8988T (cell line): ENCODE results near the gene CYYR1.

ENCODE experiments used
- DNase-seq: peaks from one replicate; pipeline ENCODE4 v3.0.0; 2011

Gene CYYR1

DNA sequence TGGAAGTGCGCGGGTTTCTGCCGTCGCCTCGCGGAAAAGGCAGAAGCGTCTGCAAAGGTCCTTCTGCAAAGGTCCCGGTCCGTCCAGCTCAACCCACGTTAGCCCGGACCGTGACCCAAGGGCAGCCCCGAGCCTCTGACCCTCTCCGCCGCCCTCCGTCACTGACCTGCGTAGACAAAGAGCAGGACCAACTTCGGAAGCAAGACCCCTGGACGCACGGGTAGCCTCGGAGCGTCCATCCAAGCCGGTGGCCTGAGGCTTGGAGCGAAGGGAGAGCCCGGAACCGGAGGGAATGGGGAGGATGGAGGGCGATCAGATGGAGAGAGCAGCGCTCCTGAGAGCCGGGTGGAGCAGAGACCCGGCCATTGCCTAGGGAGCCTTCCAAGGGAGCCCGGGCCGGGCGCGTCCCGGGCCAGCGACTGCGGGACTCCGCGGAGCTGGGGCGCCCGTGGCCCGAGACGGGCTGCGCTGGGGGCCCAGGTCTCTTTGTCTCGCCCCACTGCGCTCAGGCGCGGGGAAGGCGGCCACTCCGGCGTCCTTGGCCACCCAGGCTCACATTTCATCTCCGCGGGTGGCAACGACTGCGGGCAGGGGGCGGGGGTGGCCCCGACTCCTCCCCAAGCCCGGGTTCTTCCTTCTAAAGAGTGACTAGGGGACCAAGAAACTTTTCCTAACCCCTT lies at the start of gene CYYR1:
TSS of gene CYYR1 (minus strand) at position 585 of the 680 bp plus-strand sequence. CDS start at position 239, 346 bp downstream.
- DNase-seq = no peak

DNA sequence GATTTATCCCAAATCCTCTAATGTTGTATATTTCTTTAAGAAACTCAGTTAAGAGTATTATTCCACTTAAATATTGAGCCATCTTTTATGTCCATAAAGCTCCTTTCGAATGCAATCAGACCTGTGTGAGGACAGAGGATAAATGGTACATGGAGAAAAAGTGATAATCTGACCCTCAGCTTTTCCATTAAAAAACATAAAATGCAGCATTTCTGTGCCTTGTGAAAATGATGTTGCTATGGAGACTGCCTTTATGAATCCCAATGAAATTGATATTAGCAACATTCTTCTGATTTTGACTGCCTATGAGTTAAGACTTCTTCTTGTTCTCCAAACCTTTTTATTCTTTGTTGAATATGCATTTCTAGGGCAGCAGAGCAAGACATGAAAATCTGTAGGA lies 44.1 kb upstream of the CYYR1 start:
- no peak for DNase-seq

DNA sequence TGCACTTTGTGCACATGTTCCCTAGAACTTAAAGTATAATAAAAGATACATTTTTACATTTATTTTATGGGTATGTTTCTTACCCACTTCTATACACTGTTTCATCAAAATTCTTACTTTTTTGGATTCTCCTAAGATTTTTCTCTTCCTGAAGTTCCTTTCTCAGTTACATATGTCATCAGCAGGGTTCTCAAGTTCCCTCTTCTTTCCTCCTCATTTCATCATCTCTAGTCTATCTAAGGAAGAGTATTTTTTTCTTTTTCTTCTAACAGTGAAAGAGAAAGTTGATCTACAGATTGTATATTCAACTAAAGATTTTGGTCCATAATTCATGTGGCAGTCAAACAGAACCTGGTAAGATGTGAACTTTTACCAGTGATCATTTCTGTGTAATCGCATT lies 41.2 kb upstream of the CYYR1 start:
- DNase-seq = no peak

DNA sequence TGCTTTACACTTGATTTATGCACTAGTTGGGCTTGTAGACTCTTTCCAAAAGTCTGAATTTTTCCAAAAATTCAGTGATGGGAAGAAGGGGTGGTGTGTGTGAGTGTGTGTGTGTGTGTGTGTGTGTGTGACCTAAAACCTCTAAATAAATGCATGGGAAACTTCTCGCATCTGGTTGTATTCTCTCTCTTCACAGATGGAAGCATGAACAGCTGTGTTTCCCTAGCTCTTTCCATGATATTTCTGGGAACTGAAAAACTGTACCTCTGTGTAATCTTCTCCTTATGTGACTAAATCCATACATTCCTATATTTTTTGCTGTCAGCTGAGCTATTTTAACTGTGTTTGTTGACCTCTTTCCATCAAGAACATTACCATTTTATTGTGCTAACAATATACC lies 26.2 kb upstream of the CYYR1 start:
- no peak for DNase-seq

DNA sequence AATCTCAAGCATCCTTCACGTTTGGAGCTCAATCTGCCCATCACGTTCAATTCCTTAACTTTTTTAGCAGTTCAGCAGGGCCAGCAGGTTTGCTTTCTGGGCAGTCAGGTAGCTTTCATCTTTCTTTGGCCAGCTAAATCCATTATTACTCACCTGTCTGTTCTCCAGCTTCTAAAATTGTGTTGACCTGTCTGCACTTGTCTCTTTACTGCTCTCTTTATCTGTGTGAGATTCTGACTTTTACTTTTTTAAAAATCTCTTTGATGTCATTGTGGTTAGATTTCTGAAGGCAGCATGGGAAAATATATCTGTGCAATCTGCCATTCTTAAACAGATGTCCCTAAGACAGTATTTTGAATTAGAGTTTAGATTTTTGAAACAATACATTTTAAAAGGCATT lies 24.9 kb upstream of the CYYR1 start:
- DNase-seq = no peak

DNA sequence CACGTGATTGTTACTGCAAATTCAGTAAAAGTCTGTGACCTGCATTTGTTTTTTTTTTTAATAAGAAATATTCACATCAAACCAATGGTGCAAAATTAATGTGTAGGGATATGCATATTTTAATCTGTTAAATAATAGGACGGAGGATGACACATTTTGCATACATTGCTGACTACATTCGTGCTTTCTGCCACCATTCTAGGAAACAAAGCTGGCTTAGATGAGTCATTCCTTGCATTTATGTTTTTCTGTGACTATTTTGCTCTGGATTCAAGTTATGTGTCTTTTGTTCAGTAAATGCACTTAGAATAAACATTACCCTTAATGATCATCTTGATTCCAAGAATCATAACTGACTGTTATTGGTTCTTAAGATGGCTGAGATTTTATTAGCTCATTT lies 23.9 kb upstream of the CYYR1 start:
- no peak for DNase-seq

DNA sequence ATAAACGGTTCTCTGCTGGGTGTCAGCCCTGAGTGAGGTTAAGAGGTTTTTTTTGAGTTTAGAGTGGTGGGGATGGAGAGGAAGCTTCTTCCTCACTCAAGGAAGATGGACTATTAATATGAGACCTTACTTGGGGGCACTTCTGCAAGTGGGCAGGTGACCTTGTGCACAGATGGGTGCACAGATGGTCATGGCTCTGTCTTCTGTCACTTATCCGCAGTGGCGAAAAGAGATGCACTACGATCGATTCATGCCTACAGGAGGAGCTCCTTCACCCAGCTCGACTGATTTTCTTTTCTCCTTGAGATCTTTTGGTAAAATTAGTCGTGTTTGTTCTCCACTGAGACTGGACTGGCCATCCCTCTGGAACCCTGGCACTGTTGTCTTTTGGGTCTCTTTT lies 22.9 kb upstream of the CYYR1 start:
- no peak for DNase-seq

DNA sequence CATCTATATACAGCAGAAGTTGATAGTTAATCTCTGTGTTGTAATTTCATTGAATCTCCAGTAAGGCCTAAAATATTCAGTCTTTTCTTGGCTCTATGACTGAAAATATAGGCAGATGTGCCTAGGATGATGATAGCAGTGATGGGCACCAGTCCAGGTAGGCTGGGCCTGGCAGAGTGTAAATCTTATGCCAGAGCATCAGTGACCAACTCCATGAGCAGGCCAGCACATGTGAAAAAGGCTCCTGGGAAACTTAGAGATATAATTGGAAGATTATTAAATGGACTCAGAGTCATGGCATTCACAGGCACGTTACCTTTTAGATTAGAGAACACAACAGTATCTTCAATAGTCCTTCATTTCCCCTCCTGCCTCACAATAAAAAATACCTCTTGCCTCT lies 20.7 kb upstream of the CYYR1 start:
- DNase-seq = no peak

DNA sequence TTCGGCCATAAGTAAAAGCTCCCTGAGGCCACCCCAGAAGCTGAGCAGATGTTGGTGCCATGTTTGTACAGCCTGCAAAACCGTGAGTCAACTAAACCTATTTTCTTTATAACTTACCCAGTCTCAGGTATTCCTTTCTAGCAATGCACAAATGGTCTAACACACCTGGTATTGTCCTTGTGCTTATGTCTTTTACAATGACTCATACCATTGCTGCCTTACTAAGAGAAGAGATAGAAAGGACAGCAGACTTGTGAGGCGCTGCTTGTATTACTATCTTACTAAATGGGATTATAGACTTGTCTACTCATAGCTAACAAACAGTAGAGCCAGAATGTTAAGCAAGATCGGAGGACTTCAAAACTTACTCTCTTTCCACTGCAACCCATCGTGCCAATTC lies 18.5 kb upstream of the CYYR1 start:
- DNase-seq = no peak

DNA sequence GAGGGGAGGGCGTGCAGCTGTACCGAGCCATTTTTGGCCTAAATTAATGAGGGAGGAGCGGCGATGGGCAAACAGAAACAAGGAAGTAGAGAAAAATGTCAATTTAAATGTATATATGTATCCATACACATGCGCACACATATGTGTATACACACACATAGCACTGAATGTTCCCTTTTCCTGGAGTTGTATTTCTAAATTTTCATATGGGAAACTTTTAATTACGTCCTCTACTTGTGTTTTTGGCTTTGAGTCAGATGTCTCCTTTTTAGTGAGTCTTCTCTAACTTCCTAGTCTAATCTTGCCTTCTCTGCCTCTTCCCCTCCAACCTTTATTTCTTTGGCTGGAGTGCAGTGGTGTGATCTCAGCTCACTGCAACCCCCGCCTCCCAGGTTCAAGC lies 15.4 kb upstream of the CYYR1 start:
- DNase-seq = no peak

DNA sequence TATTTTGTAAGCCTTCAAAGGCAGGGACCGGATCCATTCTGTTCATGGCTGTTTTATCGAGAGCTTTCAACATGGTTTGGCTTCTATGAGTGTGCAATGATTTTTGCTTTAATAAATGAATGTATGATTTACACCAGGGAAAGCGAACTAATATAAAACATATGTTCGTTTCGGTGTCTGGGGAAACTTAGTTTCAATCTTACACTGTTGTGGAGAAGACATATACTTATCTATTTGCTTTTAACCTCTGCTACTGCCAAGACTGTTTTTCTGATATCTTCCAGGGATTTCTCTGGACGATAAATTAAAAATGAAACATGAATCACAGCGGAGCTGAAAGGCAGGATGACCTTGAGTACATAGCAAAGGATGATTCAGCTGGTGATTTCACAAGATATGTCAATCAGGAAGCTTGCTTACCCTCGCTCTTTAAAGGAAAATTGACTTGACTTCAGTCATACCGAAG lies 14.7 kb upstream of the CYYR1 start:
- DNase-seq = peak; percentile 14

DNA sequence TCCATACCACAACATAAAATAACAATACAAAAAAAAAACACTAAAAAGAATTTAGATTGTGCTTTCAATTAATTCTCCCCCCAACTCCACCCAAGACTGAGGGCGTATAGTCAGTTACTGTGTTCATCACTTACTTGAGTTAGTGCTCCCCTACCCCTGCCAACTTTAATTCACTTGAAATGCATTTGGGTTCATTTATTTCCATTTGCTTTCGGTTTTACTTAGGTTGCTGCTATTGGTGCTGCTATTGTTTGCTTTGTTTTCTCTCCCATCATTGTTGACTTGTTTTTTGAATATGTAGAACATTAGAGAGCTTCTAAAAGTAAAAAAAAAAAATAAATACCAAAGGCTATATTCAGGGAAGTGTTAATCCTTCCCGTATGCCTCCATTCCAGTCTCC lies 10.7 kb upstream of the CYYR1 start:
- DNase-seq = no peak

DNA sequence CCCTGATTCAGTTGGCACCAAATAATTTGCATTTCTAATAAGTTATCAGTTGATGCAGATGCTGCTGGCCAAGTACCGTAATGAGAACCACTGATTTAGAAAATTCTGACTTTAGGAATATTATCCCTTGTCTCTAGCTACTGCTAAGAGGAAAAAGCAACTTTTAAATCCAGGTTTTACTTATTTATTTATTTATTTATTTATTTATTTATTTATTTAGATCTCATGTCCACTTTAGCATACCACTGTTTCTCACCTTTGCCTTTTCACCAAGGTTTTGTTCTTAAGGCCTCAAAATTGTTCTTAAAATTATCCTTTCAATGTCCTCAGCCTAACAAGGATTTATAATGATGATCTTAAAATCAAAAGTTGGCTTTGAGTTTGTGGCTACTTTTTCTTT lies 8.7 kb upstream of the CYYR1 start:
- DNase-seq = no peak

DNA sequence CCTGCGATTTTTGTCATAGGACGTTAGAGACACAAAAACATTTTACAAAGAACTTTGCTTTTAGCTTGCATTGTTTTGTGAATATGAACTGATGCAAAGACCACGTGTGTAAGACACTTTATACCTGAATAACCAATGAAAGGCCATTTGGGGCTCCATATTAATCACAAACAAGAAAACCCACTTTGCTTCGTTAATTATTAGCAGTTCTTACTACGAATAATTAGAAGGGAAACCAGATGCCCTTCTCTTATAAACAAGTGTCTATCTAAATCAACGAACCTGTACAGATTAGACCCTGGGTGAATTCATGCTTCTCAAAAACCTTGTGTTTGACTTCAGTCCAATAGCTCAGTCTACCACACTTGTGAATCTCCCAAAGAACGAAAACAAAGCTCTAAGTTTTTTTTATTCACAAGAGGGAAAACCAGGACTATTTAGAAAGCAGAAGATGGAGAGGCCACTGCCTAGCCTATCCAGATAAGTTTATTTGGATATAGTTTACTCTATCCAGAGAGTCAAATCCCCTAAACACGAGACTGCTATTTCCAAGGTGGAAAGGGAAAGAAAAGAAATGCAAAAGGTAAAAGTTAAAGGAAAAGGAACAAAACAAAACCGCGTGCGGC lies 897 bp downstream of the CYYR1 start:
- no peak for DNase-seq

DNA sequence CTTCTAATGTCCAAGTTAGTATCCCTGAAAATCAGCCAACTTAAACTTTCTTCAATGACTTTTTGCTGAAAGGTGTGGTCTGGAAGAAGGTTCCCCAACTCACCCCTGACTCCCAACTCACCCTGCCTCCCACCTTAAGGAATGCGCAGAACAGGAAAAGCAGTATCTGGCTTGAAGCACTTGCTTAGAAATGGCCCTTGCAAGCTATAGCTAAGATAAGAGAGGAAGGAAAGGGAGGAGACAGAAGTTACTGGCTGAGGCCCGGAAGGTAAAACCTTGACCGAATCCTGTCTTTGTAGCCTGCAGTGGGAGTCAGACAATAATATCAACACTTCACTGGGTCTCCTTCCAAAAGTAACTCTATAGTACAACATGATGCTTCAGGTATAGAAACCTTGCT lies 2.9 kb downstream of the CYYR1 start:
- no peak for DNase-seq

DNA sequence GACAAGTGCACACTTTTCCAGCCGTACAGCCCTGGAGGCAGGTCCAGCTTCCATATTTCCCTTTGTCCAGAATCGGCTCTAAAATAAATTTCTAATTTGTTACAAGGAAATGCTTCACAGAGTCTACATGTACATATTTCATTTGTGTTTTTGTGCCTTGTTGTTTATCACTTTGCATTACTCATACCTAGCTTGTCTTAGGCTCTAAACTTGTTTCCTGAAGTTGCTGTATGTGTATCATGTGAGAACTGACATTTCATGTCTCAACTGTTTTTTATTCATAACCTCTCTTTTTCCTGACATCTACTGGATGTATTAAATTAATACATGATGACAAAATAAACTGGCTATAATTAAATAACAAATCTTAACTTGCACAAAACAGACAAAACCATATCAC lies 7.5 kb downstream of the CYYR1 start:
- DNase-seq = no peak

DNA sequence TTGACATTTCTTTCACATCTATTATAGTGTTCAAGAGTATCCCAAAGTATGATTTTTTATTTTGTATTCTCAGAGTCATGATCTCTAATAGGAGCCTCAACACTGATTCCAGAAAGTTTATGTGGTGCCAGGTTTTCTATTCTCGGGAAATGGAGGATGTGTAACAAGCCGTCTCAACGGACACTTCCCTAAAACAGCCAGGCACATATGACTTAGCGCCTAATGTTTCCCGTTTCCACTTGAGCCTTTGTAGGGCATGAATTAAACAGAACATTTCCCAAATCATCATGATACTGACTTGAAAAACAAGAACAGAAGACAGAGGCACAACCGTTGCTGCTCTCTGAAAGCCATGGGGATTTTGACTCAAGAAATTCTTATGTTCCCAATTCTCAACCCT lies 8.0 kb downstream of the CYYR1 start:
- no peak for DNase-seq

DNA sequence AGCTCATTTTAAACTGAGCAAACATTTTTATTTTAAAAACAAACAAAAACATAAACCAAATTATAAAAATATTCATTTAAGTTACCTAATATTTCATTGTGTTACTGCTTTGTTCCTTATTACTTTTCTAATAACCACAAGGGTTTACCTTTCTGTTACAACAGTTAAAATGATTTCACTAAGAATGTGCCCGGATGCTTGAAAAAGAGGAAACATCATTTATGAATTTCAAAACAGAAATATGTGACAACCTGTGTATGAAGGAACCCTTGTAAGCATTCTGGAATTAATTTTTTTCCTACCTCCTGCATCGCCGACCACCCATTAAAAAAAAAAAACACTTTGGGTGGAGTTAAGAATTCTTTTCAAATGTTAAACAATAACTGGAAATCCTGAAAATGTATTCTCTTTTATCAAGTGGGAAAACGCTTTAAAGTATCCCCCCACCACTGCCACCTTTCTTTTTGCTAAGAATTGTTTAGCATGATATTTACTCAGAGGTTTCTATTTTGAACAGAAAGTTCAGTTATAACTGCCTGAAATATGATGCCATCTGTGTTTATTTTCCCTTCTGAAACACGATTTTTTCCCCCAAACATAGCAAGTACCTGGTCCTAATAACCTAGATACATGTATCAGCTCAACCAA lies 9.1 kb downstream of the CYYR1 start:
- DNase-seq = no peak

DNA sequence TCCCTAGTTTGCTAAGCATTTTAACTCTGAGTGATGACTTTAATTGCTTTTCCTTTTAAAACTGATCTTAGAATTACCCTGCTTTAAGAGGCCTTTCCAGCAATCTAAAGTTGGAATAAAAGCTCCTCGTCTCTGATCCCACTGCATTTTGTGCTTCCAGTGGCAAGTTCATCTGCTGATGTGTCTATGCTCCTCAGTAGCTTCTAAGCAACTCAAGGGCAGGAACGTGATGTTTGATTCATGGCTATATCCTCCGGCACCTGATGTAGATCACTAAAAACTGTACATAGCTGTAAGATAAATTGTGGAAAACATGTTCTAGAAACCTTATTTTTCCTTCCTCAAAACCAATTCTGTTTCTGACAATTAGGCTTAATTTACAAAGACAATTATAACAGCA lies 12.5 kb downstream of the CYYR1 start:
- no peak for DNase-seq

DNA sequence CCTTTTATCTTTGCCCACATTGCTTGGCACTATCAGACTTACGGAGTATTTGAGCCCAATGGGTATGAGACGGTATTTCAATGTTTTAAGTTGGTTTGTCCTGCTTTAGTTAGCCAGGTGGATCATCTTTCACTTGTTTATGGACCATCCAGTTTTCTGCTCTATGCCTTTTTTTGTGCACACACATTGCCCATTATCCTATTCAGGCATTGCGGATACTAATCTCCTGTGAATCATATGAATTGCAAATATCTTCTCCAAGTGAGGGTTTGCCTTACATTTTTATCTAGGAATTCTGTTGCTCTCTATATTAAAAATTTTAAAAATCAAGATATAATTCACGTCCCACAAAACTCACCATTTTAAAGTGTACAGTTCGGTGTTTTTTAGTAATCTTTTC lies 14.0 kb downstream of the CYYR1 start:
- no peak for DNase-seq

DNA sequence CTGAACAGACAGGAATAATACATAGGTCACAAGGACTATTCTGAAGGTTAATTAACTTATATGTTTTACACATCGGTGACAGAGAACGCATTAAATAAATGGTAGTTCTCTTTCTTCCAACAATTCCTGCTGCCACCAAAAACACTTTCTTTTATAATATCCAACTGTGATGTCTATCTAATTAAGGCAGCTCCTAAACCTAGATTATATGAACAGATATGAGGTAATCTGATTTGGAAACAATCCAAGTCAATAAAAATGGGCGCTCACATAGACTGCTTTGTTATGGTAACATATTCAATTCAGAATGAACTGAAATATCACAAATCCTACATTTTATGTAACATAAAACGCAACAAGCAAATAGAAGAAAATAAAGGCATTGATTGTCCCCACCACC lies 16.0 kb downstream of the CYYR1 start:
- DNase-seq = no peak

DNA sequence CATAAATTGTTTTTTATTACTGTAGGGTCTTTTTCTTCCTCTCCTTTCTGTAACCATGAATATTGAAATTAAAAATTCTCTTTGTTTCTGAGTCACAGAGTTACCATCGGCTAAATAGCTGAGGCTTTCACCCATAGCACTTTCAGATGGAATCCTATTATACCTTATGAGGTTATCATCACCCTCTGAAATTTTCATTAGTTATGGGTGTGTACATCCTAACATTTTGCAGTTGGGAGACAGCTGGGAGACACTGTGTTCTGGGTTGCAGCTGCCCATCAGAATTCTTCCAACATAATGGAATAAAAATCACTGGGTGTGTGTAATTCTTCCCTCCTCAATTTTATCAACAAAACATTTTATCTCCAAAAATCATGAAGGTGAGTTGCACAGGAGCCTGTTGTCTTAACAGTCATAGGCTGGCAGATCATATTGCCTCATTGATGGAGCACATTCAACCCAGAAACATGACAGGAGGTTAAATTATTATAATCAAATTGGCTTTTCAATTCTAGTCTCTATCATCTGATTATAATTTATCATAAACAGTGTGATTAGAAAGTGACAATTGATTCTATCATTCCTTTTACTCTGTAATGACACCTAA lies 17.4 kb downstream of the CYYR1 start:
- DNase-seq = no peak

DNA sequence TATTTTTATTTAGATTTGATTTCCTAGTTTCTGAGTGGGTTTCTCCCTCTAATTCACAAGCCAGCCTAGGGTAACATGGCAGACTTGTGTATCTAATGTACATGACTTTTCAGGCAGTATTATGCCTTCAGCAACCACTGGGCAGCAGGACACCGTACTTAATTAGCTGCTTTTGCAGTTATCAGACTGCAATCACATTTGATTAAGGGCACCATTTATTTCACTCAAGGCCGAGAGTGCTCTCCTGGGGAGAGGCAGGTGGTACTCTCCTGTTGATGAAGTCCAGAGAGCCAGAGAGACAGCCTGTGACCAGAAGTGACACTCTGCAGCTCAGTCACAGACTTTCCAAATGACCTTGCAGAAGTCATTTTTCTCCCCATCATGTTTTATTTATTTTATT lies 18.7 kb downstream of the CYYR1 start:
- no peak for DNase-seq

DNA sequence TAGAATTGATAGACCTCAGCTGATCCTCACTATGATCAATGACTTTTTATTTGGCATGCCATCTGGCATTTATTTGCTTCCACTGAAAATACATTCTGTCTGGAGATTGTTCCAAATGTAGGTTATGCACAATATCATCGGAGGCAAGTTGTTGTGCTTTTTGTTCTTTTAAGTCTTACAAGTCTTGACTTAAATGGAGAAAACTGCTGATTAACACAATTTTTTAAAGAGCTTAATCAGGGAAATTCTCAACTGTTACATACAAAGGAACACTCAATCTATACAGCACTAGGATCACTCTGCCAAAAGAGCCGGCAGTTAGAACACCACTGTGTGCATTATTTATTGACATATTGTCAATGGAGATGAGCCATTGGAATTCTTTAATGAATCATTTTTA lies 19.2 kb downstream of the CYYR1 start:
- no peak for DNase-seq
